Measurements from ENCODE around the gene PPP4R3A. TPM values are rescaled to one million over a fixed set of nuclear protein-coding genes. Genes with fewer than 3 reads are reported as not detected.

PPP4R3A gene
- total RNA-seq, 1 experiment from 2014 or later: 74.4 TPM

GRCh38 chr14:91456283-91456682 is 53.8 kb downstream of the PPP4R3A start:
- no peak for ATAC-seq

DNA sequence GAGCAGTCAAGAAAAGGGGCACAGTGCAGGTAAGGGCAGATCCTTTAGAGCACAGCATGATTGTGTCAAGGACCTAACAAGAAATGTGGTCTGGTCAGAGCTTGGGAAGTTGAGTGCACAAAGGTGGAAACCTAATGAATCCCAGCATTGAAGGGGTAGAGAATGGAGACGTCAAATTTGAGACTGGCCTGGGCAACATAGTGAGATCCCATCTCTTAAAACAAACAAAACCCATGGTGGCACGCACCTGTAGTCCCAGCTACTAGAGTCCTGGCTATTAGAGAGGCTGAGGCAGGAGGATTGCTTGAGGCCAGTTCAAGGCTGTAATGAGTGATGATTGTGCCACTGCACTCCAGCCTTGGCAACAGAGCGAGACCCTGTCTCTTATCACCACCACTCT is 55.5 kb downstream of the PPP4R3A start:
- no peak overlapping the region for H3K9ac ChIP-seq (ENCODE audit: low read length)
- peaks cover 26% of the 10 kb centered on the region for H3K36me3 ChIP-seq (ENCODE audit: low read depth, low read length)
- H3K9me2 ChIP-seq (replicated peaks; ENCODE audit: low read length): no peaks in the 10 kb centered on the region
- H2AFZ ChIP-seq (ENCODE audit: low read length): no peak overlapping the region
- no peak for TF ChIP-seq EZH2 (IDR thresholded peaks at IDR 0.05; ENCODE audit: low read length, unreplicated experiment)
- no peak for TF ChIP-seq CTCF (conservative IDR thresholded peaks at IDR 0.05; ENCODE audit: low read depth, low read length)
- no peak for TF ChIP-seq EZH2phosphoT487 (IDR thresholded peaks at IDR 0.05; ENCODE audit: borderline replicate concordance, low read length)
- no peaks in the 10 kb centered on the region for H4K20me1 ChIP-seq (ENCODE audit: low read length)
- intact Hi-C loops (cut with micrococcal nuclease): no loop called here
- DNase-seq (no peak), ATAC-seq (no peak)
- ChIA-PET CTCF (no interaction called here), POLR2A (ENCODE audit: unreplicated experiment) (no interaction called here)
- no peak overlapping the region for H3K4me2 ChIP-seq (ENCODE audit: low read length)
- H3K4me1 ChIP-seq (ENCODE audit: insufficient read depth, low read length): no peaks in the 10 kb centered on the region
- H3K27ac ChIP-seq (ENCODE audit: low read length): no peak overlapping the region
- no peaks in the 10 kb centered on the region for H3F3A ChIP-seq (ENCODE audit: low read length, unreplicated experiment)
- no peaks in the 10 kb centered on the region for H3K27me3 ChIP-seq (ENCODE audit: low read length)
- no TSS peak for BruUV-seq (replicated peaks)
- no peaks in the 10 kb centered on the region for H3K79me2 ChIP-seq (ENCODE audit: low read length)
- H3K4me3 ChIP-seq (ENCODE audit: low read length): no peak overlapping the region
- H3K9me3 ChIP-seq (ENCODE audit: low read length): no peaks in the 10 kb centered on the region

More at GRCh38 chr14:91456283-91456682, 53.8 kb downstream of the PPP4R3A start:
- H3K9me3 ChIP-seq (ENCODE audit: low read length): no peaks in the 10 kb centered on the region
- DNase-seq: no peak
- no peak overlapping the region for H2AFZ ChIP-seq (ENCODE audit: low read length)
- no peak overlapping the region for H3K4me2 ChIP-seq (ENCODE audit: low read length)
- no peaks in the 10 kb centered on the region for H3K79me2 ChIP-seq (ENCODE audit: low read length)
- CTCF ChIA-PET: no interaction called here
- POLR2A ChIA-PET (ENCODE audit: unreplicated experiment): no interaction called here
- H3K36me3 ChIP-seq (ENCODE audit: low read depth, low read length): peaks cover 29% of the 10 kb centered on the region
- H3K27me3 ChIP-seq (ENCODE audit: low read length): no peaks in the 10 kb centered on the region
- no TSS peak for BruUV-seq (replicated peaks)
- H3K4me1 ChIP-seq (ENCODE audit: insufficient read depth, low read length): no peaks in the 10 kb centered on the region
- no peak overlapping the region for H3K27ac ChIP-seq (ENCODE audit: low read length)
- no peak overlapping the region for H3K4me3 ChIP-seq (ENCODE audit: low read length)
- no peaks in the 10 kb centered on the region for H4K20me1 ChIP-seq (ENCODE audit: low read length)
- H3F3A ChIP-seq (ENCODE audit: low read length, unreplicated experiment): no peaks in the 10 kb centered on the region
- intact Hi-C loops (cut with micrococcal nuclease): loop anchor here (5.0 kb wide), 1 partner anchor 636 kb away; no protein-coding TSS in a partner anchor
- no peaks in the 10 kb centered on the region for H3K9me2 ChIP-seq (replicated peaks; ENCODE audit: low read length)
- TF ChIP-seq EZH2phosphoT487 (IDR thresholded peaks at IDR 0.05; ENCODE audit: borderline replicate concordance, low read length): no peak
- TF ChIP-seq EZH2 (IDR thresholded peaks at IDR 0.05; ENCODE audit: low read length, unreplicated experiment): no peak
- no peak for TF ChIP-seq CTCF (conservative IDR thresholded peaks at IDR 0.05; ENCODE audit: low read depth, low read length)
- no peak overlapping the region for H3K9ac ChIP-seq (ENCODE audit: low read length)

DNA sequence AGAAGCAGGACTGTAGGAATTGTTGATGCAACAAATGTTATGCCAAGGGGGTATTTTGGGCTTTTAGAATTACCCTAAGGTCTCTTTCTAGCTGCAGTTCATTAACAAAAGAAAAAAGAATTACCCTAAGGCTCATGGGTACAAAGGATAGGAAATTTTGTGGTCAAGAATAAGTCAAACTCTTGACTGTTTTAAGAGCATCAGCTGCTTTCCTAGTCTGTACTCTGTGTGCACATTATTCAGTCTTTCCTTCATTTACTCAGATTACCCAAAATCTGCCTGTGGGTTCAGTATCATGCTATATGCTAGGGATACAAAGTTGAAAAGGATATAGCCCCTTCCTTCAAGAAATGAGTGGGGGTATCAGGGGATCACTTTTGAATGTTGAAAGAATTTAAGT is 56.0 kb downstream of the PPP4R3A start:
- intact Hi-C loops (cut with micrococcal nuclease): no loop called here
- Histone ChIP-seq H3K36me3 (ENCODE audit: low read depth, low read length) (peaks cover 26% of the 10 kb centered on the region), H3K4me3 (ENCODE audit: low read length) (no peak overlapping the region), H3K27ac (ENCODE audit: low read length) (no peak overlapping the region), H3F3A (ENCODE audit: low read length, unreplicated experiment) (no peaks in the 10 kb centered on the region), H3K27me3 (ENCODE audit: low read length) (no peaks in the 10 kb centered on the region), H3K79me2 (ENCODE audit: low read length) (no peaks in the 10 kb centered on the region), H3K4me1 (ENCODE audit: insufficient read depth, low read length) (no peaks in the 10 kb centered on the region), H3K9me3 (ENCODE audit: low read length) (no peaks in the 10 kb centered on the region), H3K9ac (ENCODE audit: low read length) (no peak overlapping the region), H2AFZ (ENCODE audit: low read length) (no peak overlapping the region), H3K4me2 (ENCODE audit: low read length) (no peak overlapping the region), H3K9me2 (replicated peaks; ENCODE audit: low read length) (no peaks in the 10 kb centered on the region), H4K20me1 (ENCODE audit: low read length) (no peaks in the 10 kb centered on the region)
- BruUV-seq (replicated peaks): no TSS peak
- POLR2A ChIA-PET (ENCODE audit: unreplicated experiment): no interaction called here
- CTCF ChIA-PET: no interaction called here
- ATAC-seq (no peak), DNase-seq (no peak)
- no peak for TF ChIP-seq EZH2phosphoT487 (IDR thresholded peaks at IDR 0.05; ENCODE audit: borderline replicate concordance, low read length)
- no peak for TF ChIP-seq EZH2 (IDR thresholded peaks at IDR 0.05; ENCODE audit: low read length, unreplicated experiment)
- no peak for TF ChIP-seq CTCF (conservative IDR thresholded peaks at IDR 0.05; ENCODE audit: low read depth, low read length)

Measured in PC-3 (cell line).